ENCODE data around the gene ALKBH4.
"Not testable (repeated sequence)": the region's sequence is repeated elsewhere in the genome, so short reads cannot be mapped to it uniquely, and the experiment has no call there.

The ALKBH4 gene

DNA sequence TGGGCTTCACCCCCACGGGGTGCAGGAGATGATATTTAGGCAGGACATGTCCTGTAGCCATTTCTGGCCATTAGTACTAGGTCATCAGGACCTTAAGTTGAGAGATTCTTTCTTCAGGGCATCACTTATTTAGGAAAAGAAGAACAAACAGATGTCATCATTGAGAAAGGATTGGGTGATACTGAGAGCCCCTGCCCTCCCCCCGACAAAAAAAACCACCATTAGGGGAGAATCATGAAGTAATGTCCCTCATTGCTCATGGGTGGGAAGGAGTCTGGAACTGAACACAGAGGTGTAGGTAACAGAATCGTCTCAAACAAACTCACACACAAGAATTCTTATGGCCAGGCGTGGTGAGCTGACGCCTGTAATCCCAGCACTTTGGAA, 37.7 kb downstream of the ALKBH4 start:
- no peak for DNase-seq (ENCODE audit: low read depth)

DNA sequence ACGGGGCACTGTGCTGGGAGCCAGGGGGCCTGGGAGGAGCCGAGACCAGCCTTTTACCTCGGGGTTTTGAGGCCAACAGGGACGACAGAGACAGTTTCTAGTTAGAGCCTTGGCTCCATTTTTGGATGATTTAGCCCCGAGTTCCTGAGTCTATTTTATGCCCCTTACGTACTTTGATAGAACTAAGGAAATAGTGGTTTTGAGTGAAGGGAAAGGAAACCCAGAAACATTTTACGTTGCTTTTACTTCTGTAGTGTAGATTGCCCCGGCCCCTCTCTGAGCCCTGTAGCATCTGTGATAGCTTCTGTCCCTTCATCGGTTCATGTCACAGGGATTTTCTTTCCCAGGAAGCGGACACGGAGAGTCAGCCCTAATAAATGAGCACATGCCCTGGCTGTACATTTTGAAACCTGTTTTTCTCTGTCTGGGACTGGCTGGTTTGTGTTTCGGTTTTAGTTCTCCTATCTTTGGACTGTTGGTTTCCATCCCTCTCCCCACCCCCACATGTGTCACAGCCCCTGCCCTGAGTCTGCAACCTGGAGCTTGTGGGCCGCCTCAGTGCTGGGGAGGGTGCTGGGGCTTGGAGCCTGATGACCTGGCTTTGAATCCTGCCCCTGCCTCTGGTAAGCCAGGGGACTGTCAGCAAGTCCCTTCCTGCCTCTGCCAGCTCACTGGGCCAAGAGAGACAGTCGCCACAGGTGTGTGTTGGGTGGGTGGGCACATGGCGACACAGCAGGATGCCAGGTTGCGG, 38.2 kb downstream of the ALKBH4 start:
- DNase-seq (ENCODE audit: low read depth) = no peak

DNA sequence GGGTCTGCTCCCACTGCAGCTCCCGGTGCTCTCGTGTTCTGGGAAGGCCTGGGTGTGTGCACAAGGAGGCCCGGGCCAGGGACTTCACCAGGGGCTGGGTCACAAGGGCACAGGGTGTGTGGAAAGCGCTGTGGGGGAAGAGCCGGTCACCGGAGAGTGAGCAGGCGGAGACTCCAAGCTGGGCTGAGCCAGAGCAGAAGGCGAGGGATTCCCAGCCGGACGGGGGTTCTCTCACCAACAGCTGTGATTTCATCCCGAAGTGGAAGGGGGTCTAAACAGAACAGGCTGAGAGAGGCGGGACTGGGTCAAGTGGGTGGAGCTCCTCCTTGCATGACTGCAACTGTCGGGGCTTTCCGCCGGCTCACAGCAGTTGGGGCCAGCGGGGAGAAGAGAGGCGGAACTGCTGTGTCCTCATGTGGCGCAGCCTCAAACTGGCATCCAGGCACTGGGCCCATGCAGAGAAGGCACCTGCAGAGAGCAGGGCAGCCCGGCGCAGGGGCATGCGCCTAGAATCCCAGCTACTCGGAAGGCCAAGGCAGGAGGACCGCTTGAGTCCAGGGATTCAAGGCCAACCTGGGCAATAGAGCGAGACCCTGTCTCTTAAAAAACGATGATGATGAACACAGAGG, 38.9 kb downstream of the ALKBH4 start:
- DNase-seq (ENCODE audit: low read depth) = no peak

DNA sequence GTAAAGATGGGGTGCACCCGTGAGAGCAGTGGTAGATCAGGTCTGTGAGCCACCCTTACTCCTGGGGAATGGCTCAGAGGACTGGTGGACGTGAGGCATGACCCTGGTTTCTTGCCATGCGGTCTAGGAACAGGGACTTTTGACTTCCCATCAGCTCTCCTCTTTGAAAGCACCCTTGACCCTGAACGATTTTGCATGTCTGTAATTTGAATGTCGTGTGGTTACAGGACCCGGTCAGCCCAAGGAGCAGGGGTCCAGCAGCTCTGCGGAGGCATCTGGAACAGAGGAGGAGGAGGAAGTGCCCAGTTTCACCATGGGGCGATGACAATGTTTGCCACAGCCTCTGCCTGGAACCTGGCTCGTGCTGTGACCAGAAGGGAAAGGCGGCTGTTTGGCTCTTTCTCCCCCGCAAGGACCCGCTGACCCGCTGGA, 39.9 kb downstream of the ALKBH4 start:
- DNase-seq (ENCODE audit: low read depth) = no peak

DNA sequence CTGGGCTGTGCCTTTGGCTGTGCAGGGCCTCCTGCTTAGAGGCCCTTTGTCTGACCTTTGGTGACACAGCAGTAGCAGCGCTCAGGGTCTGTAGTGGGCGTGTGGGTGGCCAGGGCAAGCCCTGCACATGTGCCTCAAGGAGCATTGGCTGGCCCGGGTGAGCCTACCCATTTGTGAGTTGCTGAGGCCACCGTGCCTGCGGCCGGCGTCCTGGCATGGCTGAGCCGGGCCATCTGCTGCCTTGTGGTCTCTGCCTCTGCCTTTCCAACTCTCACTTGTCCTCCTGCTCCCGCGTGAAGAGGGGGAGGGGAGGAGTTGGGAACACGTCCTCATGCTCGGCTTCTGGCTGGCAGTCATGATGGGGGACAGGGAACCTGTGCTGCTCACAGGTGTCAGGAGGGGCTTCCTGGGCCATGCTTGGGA, 40.5 kb downstream of the ALKBH4 start:
- no peak for DNase-seq (ENCODE audit: low read depth)

DNA sequence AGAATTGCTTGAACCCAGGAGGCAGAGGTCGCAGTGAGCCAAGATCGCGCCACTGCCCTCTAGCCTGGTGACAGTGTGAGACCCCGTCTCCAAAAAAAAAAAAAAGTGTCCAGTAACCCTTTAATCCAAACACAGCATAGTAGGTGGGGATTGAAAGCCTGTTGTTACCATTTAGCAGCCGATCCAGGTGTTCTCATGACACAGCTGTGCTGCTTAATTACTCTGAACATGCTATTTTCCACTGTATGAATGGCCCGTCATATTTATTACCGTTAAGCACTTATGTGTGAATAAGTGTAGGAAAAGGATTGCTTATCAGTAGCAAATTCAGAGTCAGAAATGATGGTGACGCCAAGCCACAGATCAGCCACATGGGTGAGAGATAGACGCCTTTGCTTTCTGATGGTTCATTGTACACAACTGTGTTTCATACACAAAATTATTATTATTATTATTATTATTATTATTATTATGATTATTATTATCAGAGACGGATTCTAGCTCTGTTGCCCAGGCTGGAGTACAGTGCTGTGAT, 42.9 kb downstream of the ALKBH4 start:
- DNase-seq (ENCODE audit: low read depth) = no peak

DNA sequence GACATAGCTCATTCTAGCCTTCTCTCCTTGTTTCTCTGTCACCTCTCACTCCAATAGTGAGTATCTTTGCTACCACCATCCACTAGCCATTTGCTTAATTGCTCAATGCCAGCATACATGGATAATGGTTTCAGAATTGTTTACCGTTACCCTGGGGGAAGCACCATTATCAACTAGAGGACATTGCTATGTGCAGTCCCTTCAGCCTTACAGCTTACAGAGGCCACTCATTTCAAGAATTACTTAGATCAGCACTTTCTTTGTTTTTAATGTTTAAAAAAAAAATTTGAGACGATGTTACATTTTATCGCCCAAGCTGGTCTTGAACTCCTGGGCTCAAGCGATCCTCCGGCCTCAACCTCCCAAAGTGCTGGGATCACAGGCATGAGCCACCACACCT, 46.1 kb downstream of the ALKBH4 start:
- DNase-seq (ENCODE audit: low read depth) = no peak

DNA sequence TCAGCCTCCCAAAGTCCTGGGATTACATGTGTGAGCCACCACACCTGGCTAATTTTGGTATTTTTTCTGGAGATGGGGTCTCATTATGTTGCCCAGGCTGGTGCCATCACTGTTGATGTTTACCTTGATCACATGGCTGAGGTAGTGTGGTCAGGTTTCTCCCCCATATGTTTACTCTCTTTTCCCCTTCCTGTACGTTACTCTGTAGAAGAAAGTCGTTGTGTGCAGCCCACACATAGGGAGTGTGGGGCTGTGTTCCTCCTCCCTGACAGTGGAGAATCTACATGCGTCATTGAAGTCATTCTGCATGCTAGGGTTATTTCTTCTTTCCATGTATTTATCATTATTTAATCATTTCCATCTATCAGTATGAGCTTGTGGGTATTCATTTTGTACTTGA, 47.6 kb downstream of the ALKBH4 start:
- no peak for DNase-seq (ENCODE audit: low read depth)

DNA sequence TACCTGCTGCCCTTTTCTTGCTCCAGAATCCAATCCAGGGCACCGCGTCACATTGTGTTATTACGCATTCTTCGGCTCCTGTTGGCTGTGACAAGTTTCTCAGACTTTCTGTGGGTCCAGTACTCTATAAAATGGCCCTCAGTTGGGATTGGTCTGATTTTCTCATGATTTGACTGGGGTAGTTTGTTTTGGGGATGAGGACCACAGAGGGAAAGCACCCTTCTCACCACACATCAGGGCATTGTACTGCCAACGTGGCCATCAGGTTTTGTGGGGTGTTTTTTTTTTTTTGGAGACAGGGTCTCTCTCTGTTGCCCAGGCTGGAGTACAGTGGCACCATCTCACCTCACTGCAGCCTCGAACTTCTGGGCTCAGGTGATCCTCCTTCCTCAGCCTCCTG, 48.3 kb downstream of the ALKBH4 start:
- DNase-seq (ENCODE audit: low read depth) = no peak

DNA sequence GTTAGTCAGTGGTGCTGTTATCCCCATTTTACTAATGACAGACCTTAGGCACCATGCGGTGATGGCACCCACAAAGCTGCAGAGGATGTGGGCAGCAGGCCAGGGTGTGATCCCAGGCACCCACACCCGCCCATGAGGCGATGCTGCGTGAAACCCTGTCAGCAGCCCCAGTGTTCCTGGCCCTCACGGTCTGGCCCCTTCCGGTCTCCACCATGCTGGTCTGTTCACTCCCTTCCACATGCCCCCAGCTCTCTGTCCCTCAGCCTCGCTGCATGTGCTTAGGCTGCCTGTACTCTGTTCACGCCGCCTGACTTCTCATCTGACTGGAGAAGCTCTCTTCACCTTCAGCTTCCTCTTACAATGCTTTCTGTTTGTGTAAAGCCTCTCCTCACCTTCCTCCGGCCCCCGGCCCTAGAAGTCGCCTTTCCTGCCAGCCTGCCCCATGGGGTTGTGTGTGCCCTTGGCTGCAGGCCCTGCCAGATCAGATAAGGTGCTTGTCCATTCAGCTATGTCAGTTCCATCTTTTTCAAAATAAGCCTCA, 48.9 kb downstream of the ALKBH4 start:
- no peak for DNase-seq (ENCODE audit: low read depth)

DNA sequence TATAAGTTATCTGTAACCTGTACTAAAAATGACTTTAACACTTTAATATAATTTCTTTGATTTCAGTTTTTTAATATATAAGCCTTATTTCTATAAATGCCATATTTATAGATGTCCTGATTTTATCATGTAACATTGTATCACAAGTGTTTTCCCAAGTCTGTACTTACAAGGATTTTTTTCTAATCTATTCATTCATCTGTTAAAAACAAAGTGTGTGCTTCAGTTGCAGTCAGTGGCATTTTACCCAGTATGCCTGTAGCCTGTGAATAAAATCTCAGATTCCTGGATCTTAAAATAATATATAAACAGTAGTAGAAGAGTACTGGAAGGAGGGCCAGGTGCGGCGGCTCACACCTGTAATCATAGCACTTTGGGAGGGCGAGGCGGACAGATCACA, 51.1 kb downstream of the ALKBH4 start:
- DNase-seq (ENCODE audit: low read depth) = no peak

DNA sequence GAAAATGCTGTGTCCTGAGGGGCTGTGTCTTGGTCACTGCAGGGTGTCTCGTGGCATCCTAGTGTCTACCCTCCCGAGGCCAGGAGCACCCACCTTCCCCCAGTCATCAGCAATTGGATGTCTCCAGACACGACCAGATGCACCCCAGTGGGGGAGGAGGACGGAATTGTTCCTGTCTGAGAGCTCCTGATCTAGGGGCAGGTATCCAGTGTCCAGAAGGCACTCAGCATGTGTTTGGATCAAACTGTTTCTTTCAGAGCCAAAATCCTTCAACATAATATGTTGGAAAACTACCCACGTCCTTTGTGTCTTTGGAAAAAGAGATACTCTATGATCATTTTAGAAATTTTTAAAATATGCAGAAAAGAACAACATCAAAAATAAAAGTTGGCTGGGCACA, 51.6 kb downstream of the ALKBH4 start:
- DNase-seq (ENCODE audit: low read depth) = no peak

DNA sequence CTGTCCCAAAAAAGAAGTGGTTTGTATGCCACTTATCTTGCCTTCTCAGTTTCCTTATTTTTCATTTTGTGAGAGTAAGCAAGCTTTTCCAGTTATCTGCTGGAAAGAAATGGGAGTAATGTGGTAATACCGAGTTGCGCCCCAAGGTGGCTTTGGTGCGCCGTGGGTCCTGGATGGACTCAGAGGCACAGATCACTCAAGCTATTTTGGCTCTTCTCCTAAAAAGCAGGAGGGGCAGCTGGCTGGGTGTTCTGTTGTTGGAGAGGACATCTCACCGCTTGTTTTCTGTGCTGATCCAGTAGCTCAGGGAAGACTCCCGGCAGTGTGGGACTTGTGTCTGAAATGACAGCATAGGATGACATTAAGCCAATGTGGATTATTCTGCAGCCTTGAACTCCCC, 52.1 kb downstream of the ALKBH4 start:
- DNase-seq (ENCODE audit: low read depth) = no peak

DNA sequence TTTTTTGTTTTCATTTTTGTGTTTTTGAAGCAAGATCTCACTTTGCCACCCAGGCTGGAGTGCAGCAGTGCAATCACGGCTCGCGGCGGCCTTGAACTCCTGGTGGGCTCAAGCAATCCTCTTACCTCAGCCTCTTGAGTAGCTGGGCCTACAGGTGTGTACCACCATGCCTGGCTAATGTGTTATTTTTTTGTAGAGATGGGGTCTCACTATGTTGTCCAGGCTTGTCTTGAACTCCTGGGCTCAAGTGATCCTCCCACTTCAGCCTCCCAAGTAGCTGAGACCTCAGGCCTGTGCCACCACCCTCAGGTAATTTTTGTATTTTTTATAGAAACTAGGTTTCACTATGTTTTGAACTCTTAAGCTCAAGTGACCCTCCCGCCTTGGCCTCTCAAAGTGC, 53.7 kb downstream of the ALKBH4 start:
- DNase-seq (ENCODE audit: low read depth) = no peak

DNA sequence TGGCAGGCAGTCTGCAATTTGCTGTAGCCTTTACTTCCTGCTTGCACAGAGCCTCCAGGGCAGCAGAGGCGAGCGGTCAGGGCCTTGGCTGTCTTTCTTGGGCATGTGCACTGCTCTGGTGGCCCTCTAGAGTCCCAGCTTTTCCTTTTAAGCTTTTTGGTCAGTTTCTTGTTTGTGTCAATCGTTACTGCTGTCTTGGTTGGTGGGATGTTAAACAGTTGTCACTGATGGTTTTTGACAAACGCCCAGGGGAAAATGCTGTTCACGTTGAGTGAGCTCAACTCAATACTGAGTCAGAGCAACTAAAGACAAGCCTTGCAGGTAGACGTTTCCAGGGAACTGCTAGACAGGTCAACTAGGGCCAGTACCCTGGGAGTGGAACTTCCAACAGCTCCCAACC, 54.5 kb downstream of the ALKBH4 start:
- DNase-seq (ENCODE audit: low read depth) = no peak

DNA sequence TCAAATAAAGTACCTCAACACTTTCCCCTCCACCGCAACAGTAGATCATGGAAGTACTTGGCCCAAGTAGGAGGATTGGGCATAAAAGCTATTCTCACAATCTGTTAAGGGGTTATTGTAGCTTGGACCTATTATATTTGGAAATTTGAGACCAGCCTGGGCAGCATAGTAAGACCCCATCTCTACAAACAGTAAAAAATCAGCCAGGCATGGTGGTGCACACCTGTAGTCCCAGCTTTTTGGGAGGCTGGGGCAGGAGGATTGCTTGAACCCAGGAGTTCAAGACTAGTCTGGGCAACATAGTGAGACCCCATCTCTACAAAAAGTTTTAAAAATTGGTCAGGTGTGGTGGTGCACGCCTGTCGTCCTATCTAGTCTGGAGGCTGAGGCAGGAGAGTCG, 55.3 kb downstream of the ALKBH4 start:
- no peak for DNase-seq (ENCODE audit: low read depth)

DNA sequence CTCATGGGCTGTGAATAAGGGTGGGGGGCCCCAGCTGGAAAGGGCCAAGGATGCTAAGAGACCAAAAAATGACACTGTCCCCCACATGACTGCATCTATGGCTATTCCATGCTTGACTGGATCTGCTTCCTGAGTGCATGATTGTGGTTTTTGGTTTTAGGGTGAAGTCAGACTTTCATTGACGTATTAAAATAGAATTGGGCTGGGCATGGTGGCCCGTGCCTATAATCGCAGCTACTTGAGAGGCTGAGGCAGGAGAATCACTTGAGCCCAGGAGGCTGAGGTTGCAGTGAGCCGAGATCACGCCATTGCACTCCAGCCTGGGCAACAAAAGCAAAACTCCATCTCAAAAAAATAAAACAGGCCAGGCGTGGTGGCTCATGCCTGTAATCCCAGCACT, 56.1 kb downstream of the ALKBH4 start:
- DNase-seq (ENCODE audit: low read depth) = not testable (repeated sequence)

DNA sequence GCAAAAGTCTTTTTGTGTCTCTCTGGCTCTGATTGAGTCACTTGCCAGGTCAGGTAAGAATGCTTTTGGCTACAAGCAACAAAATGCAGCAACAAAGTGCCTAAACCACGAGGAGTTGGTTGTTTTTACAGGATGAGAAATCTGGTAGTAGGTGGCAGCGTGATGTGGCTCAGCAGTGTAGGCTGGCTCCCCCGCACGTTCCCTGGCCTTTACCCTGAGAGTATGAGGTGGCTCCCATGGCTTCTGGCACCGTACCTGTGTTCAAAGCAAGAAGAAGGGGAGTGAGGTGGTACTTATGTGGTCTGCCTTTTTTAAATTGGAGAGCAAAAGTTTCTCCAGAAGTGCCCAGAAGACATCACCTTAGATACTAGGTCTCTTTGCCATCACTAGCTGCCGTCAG, 56.8 kb downstream of the ALKBH4 start:
- no peak for DNase-seq (ENCODE audit: low read depth)

Data from HS-27A (cell line).